GM12873 (cell line): Measurements from ENCODE around the gene TRIM27.
A peak's percentile ranks its signal among the peaks of the same experiment; 100 is the strongest.

Experiments used
- TF ChIP-seq, protein P1 (sequence below): IDR thresholded peaks from 2 replicates; pipeline ENCODE4 v1.5.1; 2012; ENCODE audit warnings: low read depth, mild to moderate bottlenecking, moderate library complexity, low read length, control low read depth; ENCODE audit not compliant: insufficient read depth; ENCODE audit errors: missing control alignments

Gene TRIM27, protein sequence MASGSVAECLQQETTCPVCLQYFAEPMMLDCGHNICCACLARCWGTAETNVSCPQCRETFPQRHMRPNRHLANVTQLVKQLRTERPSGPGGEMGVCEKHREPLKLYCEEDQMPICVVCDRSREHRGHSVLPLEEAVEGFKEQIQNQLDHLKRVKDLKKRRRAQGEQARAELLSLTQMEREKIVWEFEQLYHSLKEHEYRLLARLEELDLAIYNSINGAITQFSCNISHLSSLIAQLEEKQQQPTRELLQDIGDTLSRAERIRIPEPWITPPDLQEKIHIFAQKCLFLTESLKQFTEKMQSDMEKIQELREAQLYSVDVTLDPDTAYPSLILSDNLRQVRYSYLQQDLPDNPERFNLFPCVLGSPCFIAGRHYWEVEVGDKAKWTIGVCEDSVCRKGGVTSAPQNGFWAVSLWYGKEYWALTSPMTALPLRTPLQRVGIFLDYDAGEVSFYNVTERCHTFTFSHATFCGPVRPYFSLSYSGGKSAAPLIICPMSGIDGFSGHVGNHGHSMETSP

DNA sequence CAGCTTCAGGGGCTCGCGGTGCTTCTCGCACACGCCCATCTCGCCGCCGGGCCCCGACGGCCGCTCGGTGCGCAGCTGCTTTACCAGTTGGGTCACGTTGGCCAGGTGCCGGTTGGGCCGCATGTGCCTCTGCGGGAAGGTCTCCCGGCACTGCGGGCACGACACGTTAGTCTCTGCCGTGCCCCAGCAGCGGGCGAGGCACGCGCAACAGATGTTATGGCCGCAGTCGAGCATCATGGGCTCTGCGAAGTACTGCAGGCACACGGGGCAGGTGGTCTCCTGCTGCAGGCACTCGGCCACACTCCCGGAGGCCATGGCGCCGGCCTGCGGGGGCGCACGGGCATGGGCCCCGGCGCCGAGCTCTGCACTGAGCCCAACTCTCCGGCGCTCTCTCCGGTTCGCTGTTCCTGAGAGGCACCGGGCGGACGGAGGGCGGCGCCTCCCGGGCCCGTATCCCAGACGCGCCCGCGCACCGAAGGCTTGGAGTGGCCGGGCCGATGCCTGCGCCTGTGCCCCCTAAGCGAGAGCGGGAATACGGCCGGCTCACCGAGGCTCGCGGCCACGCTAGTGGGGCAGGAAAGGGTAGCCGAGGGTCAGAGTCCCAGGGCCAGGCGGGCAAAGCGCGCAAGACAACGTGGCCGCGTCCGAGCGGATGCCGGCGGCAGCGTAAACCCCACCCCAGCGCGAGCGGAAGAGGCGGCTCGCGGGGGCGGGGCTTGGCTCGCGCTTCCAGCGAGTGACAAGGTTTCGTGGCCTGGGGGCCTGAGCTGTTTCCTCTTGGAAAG is at the start of gene TRIM27:
TRIM27 (minus strand) TSS at position 668 of the 785 bp plus-strand sequence; CDS start at position 315, 353 bp downstream.
- TF ChIP-seq, protein P1, sequence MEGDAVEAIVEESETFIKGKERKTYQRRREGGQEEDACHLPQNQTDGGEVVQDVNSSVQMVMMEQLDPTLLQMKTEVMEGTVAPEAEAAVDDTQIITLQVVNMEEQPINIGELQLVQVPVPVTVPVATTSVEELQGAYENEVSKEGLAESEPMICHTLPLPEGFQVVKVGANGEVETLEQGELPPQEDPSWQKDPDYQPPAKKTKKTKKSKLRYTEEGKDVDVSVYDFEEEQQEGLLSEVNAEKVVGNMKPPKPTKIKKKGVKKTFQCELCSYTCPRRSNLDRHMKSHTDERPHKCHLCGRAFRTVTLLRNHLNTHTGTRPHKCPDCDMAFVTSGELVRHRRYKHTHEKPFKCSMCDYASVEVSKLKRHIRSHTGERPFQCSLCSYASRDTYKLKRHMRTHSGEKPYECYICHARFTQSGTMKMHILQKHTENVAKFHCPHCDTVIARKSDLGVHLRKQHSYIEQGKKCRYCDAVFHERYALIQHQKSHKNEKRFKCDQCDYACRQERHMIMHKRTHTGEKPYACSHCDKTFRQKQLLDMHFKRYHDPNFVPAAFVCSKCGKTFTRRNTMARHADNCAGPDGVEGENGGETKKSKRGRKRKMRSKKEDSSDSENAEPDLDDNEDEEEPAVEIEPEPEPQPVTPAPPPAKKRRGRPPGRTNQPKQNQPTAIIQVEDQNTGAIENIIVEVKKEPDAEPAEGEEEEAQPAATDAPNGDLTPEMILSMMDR, result peak; percentile 3

DNA sequence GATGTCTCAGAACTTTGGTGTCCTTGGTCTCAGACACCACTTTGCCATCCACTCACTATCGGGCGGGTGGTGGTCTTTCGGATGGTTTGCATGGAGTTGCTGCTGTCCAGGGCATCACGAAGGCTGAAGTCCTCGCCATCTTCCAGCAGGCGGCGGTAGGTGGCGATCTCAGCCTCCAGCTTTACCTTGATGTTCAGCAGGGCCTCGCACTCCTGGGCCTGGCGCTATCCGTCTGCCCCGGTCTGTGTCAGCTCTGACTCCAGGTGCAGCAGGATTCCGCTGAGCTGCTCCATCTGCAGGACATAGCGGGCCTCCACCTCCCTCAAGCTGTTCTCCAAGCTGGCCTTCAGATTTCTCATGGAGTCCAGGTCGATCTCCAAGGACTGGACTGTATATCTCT is 45.3 kb upstream of the TRIM27 start:
- TF ChIP-seq, protein P1, result no peak

DNA sequence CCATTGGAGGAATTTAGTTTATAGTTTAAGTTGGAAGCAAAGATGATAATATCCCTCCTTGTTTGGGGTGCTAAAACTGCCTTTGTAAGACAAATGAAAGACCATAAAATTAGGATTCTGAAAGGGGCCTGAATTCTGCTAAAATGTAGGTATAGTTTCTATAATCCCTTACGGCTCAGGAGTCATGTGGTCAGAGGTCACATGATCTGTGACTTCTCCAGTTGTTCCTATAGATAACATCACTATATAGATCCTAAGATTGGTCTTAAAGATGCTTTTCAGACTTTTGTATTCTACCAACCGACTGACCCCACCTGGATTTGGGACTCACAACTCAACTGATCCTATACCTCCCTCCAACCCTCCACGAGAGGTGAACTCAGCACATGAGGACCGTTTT is 44.7 kb upstream of the TRIM27 start:
- TF ChIP-seq, protein P1, result no peak

DNA sequence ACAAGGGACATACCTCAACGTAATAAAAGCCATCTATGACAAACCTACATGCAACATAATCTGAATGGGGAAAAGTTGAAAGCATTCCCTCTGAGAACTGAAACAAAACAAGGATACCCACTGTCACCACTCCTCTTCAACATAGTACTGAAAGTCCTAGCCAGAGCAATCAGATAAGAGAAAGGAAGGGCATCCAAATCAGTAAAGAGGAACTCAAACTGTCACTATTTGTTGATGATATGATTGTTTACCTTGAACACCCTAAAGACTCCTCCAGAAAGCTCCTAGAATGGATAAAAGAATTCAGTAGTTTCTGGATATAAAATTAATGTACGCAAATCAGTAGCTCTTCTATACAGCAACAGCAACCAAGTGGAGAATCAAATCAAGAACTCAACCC is 41.9 kb upstream of the TRIM27 start:
- TF ChIP-seq, protein P1, result no peak

DNA sequence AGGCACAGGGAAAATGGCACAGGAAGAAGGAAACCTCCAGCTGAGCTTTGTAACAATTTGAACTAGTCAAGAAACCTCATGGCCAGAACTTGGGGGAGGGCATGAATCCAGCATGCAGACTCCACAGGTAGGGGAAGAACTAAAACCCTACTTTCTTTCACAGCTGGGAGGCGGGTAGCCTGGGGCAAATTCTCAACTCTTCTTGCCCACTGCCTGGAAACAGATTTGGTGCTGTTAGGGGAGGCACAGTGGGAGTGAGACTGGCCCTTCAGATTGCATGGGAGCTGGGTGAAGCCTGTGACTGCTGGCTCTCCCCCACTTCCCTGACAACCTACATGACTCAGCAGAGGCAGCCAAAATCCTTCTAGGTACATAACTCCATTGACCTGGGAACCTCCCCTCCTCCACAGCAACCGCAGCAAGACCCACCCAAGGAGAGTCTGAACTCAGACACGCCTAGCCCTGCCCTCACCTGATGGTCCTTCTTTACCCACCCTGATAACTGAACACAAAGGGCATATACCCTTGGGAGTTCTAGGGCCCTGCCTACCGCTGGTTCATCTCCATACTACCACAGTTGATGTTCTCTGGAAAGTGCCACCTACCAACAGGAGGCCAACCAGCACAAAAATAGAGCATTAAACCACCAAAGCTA is 37.2 kb upstream of the TRIM27 start:
- TF ChIP-seq, protein P1, result no peak

DNA sequence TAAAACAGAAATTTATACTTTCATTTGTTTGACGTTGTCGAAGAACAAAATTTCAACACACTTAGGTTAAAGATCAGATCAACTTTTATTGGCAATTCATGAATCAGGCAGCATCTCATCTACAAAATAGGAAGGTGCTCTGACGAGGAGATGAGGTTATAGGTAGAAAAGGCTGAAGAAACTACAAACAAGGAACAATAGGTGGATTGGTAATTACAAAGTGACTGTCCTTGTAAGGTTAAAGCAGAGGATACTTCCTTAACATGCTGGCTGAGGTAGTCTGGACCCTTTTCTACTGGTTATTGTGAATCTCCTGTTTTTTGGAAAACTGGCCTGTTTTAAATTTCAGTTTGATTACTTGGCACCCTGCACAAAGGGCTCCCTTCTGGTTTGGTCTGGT is 32.5 kb upstream of the TRIM27 start:
- TF ChIP-seq, protein P1, result no peak
